GM18909 (cell line): Measurements from ENCODE around the gene HMGCL.
A peak's percentile ranks its signal among the peaks of the same experiment; 100 is the strongest.
"Not testable (repeated sequence)": the region's sequence is repeated elsewhere in the genome, so short reads cannot be mapped to it uniquely, and the experiment has no call there.

Experiments
- ATAC-seq: cut with Tn5 transposase; IDR thresholded peaks from one replicate; pipeline ENCODE4 v1.9.1; 2021; ENCODE audit warnings: mild to moderate bottlenecking; ENCODE audit not compliant: unreplicated experiment, poor library complexity

The HMGCL gene

GRCh38 chr1:23825076-23825761 is at the start of gene HMGCL:
HMGCL (minus strand) TSS chr1:23825429; CDS start chr1:23825415, 14 bp downstream.
- ATAC-seq, result peak; percentile 80

DNA sequence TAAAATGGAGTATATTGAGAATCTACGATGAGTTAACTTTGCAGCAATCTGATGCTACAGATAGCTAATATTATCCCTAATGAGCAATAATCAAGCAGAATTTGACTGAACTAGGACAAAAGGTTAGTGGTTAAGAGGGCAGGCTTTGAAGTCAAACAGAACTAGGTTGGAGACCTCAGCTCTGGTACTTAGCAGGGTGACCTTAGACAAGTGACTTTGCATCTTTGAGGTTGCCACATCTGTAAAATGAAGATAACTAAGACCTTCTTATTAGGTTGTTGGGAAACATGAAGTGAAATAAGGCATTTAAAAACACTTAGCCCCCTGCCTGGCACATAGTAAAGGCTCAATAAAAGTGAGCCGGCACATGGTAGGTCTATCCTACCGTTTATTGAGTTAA is 47.2 kb upstream of the HMGCL start:
- ATAC-seq, result no peak

DNA sequence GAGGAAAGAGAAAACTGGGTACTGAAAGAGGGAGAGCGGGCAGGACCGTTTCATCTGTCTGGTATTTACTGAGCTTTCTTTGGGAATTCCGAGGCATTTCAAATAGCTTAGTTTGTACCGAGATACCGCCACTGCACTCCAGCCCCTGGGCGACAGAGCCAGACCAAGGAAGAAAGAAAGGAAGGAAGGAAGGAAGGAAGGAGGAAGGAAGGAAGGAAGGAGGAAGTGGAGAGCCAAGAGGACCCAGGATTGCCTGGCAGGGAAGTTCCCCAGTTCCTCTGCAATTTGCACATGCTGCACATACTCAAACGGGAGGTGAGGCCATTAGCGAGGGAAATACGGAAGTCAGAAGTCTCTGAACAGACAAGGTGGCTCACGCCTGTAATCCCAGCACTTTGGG is 43.8 kb upstream of the HMGCL start:
- no peak for ATAC-seq

DNA sequence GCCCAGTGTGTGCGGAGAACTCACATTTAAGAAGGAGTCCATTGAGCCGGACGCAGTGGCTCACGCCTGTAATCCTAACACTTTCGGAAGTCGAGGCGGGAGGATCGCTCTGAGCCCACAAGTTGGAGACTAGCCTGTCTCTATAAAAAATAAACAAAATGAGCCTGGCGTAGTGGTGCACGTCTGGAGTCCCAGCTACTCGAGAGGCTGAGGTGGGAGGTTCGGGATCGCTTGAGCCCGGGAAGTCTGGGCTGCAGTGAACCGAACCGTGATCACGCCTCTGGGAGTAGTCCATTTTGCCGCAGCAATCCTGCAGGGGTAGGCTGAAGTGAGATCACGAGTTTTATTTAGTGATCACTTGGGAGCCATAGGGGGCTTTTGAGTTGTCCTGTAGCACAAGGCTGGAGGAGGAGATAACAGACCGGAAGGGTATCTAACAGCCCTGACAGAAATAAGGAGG is 43.4 kb upstream of the HMGCL start:
- no peak for ATAC-seq

- peak; percentile 89 for ATAC-seq
Observed at GRCh38 chr1:23867895-23868556, 42.8 kb upstream of the HMGCL start, which contains the start of gene FUCA1. FUCA1 (minus strand) TSS chr1:23868290; CDS start chr1:23868286, 4 bp downstream.

DNA sequence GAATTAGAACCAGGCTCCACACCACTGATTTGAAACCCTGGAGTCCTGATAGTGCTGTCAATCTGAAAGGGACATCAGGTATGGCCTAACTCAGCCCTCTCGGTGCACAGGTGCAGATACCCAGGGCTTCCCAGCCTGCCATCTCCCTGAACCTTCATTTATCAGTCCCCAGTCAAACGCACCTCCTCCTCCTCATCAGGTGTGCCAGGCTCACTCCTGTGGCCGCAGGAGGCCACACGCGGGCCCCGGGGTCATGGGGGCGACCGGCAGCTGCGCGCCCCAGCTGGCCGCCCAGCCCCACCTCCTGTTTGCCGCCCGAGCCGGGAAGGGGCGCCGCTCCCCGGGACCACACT is 42.3 kb upstream of the HMGCL start:
- ATAC-seq, result no peak

DNA sequence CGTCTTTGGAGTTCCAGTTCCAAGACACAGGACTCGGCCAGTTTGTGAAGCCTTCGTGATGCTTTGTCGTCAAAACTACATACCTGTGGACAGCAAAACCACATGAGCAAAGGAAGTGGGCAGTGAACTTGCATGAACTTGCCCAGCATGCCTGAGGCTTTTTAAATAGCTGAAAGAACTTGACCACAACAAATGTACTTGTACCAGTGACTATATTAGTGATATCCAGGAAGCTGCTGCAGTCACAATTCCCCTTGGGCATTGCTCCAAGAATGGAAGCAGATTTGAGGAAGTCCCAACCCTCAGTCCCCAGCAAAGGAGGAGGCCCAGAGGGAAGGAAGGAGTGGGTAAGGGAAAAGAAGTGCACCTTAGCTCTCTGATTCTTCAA is 40.3 kb upstream of the HMGCL start:
- no peak for ATAC-seq

DNA sequence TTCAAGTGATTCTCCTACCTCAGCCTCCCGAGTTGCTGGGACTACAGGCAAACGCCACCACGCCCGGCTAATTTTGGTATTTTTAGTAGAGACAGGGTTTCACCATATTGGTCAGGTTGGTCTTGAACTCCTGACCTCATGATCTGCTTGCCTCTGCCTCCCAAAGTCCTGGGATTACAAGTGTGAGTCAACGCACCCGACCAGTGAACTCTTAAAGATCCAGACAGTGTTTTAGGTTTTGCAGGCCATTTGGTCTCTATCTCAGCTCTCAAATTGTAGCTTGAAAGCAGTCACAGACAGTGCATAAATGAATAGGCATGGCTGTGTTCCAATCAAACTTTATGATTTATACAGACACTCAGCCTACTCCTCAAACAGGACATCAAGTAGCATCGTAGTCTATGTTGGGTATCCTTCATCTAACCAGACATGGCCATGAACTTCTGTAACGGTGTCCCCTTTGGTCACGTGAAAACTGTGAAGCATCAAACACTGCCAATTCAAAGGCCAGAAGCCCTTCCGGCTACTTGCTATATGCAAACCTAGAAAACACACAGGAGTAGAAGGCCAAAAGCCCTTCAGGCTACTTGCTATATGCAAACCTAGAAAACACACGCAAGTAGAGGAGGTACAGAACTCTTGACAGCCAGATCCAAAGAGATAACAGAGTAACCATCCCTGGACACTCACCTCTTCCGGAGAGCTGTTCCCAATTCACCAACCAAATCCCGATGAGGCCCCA is 39.7 kb upstream of the HMGCL start:
- ATAC-seq, result no peak

GRCh38 chr1:23862640-23863039 is 37.4 kb upstream of the HMGCL start:
- no peak for ATAC-seq

DNA sequence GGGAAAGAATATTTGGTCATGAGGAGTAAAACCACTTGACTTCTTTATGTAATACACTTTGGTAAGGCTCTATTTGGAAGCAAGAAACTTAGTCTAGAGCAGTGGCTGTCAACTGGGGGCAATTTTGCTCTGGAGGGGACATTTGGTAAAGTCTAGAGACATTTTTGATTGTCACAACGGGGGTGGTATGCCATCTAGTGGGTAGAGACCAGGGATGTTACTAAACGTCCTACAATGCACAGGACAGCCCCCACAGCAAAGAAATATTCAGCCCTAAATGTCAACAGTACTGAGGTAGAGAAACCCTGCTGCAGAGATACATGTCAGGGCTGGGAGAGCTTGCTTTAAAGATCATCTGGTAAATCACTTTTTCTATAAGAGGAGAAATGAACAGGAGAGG is 29.3 kb upstream of the HMGCL start:
- ATAC-seq, result no peak

DNA sequence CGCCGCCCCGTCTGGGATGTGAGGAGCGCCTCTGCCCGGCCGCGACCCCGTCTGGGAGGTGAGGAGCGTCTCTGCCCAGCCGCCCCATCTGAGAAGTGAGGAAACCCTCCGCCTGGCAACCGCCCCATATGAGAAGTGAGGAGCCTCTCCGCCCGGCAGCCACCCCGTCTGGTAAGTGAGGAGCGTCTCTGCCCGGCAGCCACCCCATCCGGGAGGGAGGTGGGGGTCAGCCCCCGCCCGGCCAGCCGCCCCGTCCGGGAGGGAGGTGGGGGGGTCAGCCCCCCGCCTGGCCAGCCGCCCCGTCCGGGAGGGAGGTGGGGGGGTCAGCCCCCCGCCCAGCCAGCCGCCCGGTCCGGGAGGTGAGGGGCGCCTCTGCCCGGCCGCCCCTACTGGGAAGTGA is 27.9 kb upstream of the HMGCL start:
- not testable (repeated sequence) for ATAC-seq

- not testable (repeated sequence) for ATAC-seq
Observed at GRCh38 chr1:23851406-23851805, 26.2 kb upstream of the HMGCL start.

DNA sequence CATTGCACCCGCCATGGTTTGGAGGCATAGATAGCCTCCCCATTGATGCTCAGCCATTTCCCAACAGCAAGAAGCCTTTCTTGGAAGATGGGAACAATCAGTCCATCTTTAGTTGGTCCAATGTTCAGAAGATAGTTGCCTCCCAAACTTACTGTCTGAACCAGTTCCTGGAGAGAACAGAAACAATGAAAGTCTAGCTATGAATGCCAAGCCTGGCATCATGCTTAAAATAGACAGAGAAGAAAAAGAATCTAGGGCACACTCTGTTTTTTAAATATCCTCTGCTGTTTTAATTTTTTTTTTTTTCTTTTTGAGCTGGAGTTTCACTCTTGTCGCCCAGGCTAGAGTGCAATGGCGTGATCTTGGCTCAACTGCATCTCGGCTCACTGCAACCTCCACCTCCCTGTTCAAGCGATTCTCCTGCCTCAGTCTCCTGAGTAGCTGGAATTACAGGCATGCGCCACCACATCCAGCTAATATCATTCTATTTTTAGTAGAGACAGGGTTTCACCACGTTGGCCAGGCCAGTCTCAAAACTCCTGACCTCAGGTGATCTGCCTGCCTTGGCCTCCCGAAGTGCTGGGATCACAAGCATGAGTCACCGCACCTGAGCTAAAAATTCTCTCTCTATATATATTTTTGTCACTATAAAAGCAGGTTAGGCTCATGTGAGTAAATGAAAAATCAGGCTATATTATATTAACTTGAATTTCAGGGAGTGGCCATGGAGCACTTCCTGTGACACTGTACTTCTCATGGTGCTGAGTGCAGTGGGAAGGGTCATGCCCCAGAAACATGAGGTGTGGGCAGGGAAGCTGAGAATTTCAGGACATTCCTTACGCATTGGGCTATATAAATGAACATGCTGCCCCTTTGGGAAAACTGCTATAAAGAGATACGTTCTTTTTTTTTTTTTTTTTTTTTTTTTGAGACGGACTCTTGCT is 23.7 kb upstream of the HMGCL start:
- ATAC-seq, result no peak

DNA sequence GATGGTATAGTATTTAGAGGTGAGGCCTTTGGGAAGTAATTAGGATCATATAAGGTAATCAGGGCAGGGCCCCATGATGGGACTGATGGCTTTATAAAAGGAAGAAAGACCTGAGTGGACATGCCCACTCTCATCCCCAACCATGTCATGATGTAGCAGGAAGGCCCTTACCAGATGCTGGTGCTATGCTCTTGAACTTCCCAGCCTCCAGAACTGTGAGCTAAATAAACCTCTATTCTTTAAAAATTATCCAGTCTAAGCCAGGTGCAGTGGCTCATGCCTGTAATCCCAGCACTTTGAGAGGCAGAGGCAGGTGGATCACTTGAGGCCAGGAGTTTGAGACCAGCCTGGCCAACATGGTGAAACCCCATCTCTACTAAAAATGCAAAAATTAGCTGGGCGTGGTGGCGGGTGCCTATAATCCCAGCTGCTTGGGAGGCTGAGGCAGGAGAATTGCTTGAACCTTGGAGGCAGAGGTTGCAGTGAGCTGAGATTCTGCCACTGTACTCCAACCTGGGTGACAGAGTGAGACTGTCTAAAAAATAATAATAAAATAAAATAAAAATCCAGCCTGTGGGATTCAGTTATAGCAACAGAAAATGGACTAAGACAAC is 22.4 kb upstream of the HMGCL start:
- ATAC-seq, result not testable (repeated sequence)

DNA sequence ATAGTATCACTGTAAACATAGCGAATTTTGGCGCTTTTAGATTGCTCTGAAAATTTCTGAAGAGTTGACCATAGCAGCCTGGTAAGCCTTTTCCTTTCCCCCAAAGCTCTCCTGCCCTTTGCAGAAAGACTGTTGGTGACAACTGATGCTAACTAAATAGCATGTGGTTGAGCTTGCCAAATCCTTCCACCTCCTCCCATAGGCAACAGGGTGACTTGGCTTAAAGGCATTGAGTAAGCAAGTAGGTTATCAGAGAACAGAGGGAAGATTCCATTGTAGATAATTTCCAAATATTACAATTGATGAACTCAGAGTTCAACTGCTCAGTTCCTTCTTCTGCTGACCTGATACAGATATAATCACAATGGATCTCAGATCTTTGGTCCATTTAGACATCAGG is 19.9 kb upstream of the HMGCL start:
- ATAC-seq, result no peak

DNA sequence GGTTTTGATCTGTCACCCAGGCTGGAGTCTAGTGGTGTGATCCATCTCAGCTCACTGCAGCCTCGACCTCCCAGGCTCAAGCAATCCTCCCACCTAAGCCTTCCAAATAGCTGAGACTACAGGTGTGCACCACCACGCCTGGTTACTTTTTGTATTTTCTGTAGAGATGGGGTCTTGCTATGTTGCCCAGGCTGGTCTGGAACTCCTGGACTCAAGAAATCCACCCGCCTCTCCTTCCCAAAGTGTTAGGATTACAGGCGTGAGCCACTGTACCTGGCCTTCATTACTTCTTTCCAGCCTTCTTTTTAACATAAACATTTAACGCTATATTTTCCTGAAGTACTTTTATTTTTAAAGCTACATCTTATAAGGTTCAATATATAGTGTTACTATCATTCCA is 18.4 kb upstream of the HMGCL start:
- no peak for ATAC-seq

GRCh38 chr1:23838401-23838866 is 13.2 kb upstream of the HMGCL start:
- peak; percentile 64 for ATAC-seq

GRCh38 chr1:23837908-23838307 is 12.7 kb upstream of the HMGCL start:
- no peak for ATAC-seq

DNA sequence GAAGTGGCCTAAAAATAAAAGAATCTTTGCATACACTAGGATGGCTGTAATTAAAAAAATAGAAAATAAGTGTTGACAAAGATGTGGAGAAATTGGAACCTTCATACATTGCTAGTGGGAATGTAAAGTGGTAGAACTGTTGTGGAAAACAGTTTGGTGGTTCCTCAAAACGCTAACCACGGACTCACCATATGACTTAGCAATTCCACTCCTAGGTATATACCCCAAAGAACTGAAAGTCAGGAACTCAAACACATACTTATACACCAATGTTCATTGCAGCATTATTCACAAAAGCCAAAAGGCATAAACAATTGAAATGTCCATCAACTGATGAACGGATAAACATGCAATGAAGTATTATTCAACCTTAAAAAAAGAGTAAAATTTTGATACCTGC is 10.8 kb upstream of the HMGCL start:
- ATAC-seq, result no peak

GRCh38 chr1:23834156-23834555 is 8.9 kb upstream of the HMGCL start:
- ATAC-seq, result not testable (repeated sequence)
